Neuronal stem cell (in vitro differentiated cells): ENCODE results near the gene GASK1A.

Experiments used
- DNase-seq: peaks from one replicate; pipeline ENCODE4 v3.0.0-alpha.2; 2013; ENCODE audit warnings: low spot score
- H2AFZ ChIP-seq: one replicate; pipeline ENCODE4 v1.6.1; 2013; ENCODE audit warnings: mild to moderate bottlenecking, low read length, inconsistent platforms
- H2AK5ac ChIP-seq: 2 replicates; pipeline ENCODE4 v1.6.1; 2013; ENCODE audit warnings: low read depth, mild to moderate bottlenecking, inconsistent platforms, low read length, moderate library complexity, mixed read lengths
- H2BK120ac ChIP-seq: 2 replicates; pipeline ENCODE4 v1.6.1; 2013; ENCODE audit warnings: low read depth, mild to moderate bottlenecking, inconsistent platforms, low read length, moderate library complexity, mixed read lengths
- H2BK12ac ChIP-seq: one replicate; pipeline ENCODE4 v1.6.1; 2013; ENCODE audit warnings: low read length, inconsistent platforms
- H2BK15ac ChIP-seq: 2 replicates; pipeline ENCODE4 v1.6.1; 2013; ENCODE audit warnings: mild to moderate bottlenecking, low read length, inconsistent platforms, mixed read lengths
- H2BK5ac ChIP-seq: one replicate; pipeline ENCODE4 v1.6.1; 2013; ENCODE audit warnings: inconsistent platforms, mild to moderate bottlenecking, low read length, moderate library complexity
- H3K14ac ChIP-seq: one replicate; pipeline ENCODE4 v1.6.1; 2013; ENCODE audit warnings: low read length, inconsistent platforms
- H3K18ac ChIP-seq: 2 replicates; pipeline ENCODE4 v1.6.1; 2013; ENCODE audit warnings: low read length, inconsistent platforms
- H3K23ac ChIP-seq: 2 replicates; pipeline ENCODE4 v1.6.1; 2013; ENCODE audit warnings: low read depth, mild to moderate bottlenecking, mixed read lengths, low read length, inconsistent platforms; ENCODE audit not compliant: poor library complexity
- H3K27ac ChIP-seq: replicated peaks from 3 replicates; pipeline ENCODE4 v1.5.1; 2013; ENCODE audit warnings: low read length, inconsistent platforms
- H3K27me3 ChIP-seq, 3 experiments: 2 replicates each; pipeline ENCODE4 v1.6.1; 2013; ENCODE audit warnings: low read length in 3 of 3, mild to moderate bottlenecking in 2 of 3, inconsistent platforms in 1 of 3, low read depth in 1 of 3, mixed read lengths in 1 of 3, moderate library complexity in 1 of 3; ENCODE audit not compliant: control insufficient read depth in 3 of 3, insufficient read depth in 3 of 3
- H3K36me3 ChIP-seq, 2 donors: replicated peaks in 1 of 2; 2 replicates each; pipeline ENCODE4 v1.6.1; 2013; ENCODE audit warnings: low read length in 2 of 2; ENCODE audit not compliant: control insufficient read depth in 2 of 2, insufficient read depth in 2 of 2
- H3K4ac ChIP-seq: 2 replicates; pipeline ENCODE4 v1.6.1; 2013; ENCODE audit warnings: inconsistent platforms, mild to moderate bottlenecking, low read length, moderate library complexity
- H3K4me1 ChIP-seq, 2 donors: 1 replicate in 1 of 2; 2 replicates in 1 of 2; pipeline ENCODE4 v1.6.1; 2013; ENCODE audit warnings: low read length in 2 of 2, low read depth in 1 of 2; ENCODE audit not compliant: control insufficient read depth in 2 of 2, insufficient read depth in 1 of 2
- H3K4me2 ChIP-seq: one replicate; pipeline ENCODE4 v1.6.1; 2013; ENCODE audit warnings: mild to moderate bottlenecking, low read length, inconsistent platforms; ENCODE audit not compliant: insufficient read depth, poor library complexity, severe bottlenecking
- H3K4me3 ChIP-seq, 2 donors: 2 replicates each; pipeline ENCODE4 v1.5.1; 2013; ENCODE audit warnings: low read length in 2 of 2, mild to moderate bottlenecking in 2 of 2, inconsistent platforms in 1 of 2, moderate library complexity in 1 of 2
- H3K79me1 ChIP-seq: one replicate; pipeline ENCODE4 v1.6.1; 2013; ENCODE audit warnings: low read depth, mild to moderate bottlenecking, inconsistent platforms, low read length, moderate library complexity
- H3K9ac ChIP-seq: one replicate; pipeline ENCODE4 v1.6.1; 2013; ENCODE audit warnings: mild to moderate bottlenecking, low read depth, low read length, inconsistent platforms; ENCODE audit not compliant: poor library complexity
- H3K9me3 ChIP-seq, 2 donors: replicated peaks in 1 of 2; 2 replicates each; pipeline versions ENCODE3 to v1.6.1; 2013; ENCODE audit warnings: low read length in 2 of 2, mild to moderate bottlenecking in 2 of 2, inconsistent platforms in 1 of 2, low read depth in 1 of 2, mixed read lengths in 1 of 2, moderate library complexity in 1 of 2; ENCODE audit not compliant: control insufficient read depth in 2 of 2, insufficient read depth in 1 of 2
- H4K8ac ChIP-seq: one replicate; pipeline ENCODE4 v1.6.1; 2013; ENCODE audit warnings: low read depth, mild to moderate bottlenecking, inconsistent platforms, low read length, moderate library complexity
- H4K91ac ChIP-seq: one replicate; pipeline ENCODE4 v1.6.1; 2013; ENCODE audit warnings: low read length, low read depth, mild to moderate bottlenecking, inconsistent platforms; ENCODE audit not compliant: poor library complexity
- WGBS, 2 donors: extraction: QIAGEN DNeasy Blood & Tissue Kit; methylation state at CpG; one replicate each; pipeline ENCODE4 v1.1.7; 2013; ENCODE audit warnings: missing lambda C conversion rate in 2 of 2, mixed read lengths in 1 of 2; ENCODE audit not compliant: insufficient read length in 2 of 2, insufficient replicate concordance in 1 of 2; ENCODE audit errors: extremely low coverage in 2 of 2; 5-methylcytosine and 5-hydroxymethylcytosine counted together

Gene GASK1A

GRCh38 chr3:43094381-43094780, 115.3 kb downstream of the GASK1A start:
- Histone ChIP-seq H3K79me1 (no peaks in the 10 kb centered on the region), H3K18ac (peak overlapping the region; percentile 35), H3K9ac (no peak overlapping the region), H2BK120ac (no peak overlapping the region), H2AK5ac (no peak overlapping the region), H2BK5ac (no peak overlapping the region), H3K14ac (no peak overlapping the region), H4K91ac (no peak overlapping the region), H3K4me1 (peaks cover 0 to 16% of the 10 kb centered on the region in 2 donors), H3K36me3 (no peaks in the 10 kb centered on the region), H3K23ac (no peak overlapping the region), H3K27ac (no peak overlapping the region), H3K4ac (no peak overlapping the region), H2AFZ (no peak overlapping the region), H3K4me3 (no peak overlapping the region), H3K4me2 (no peak overlapping the region), H4K8ac (no peak overlapping the region), H2BK12ac (no peak overlapping the region), H3K27me3 (no peaks in the 10 kb centered on the region), H2BK15ac (no peak overlapping the region), H3K9me3 (no peaks in the 10 kb centered on the region)
- no peak for DNase-seq
- WGBS, 2 donors = no CpG with 5 or more reads among the region's 2 CpGs

GRCh38 chr3:43094851-43095250, 115.7 kb downstream of the GASK1A start:
- no CpG with 5 or more reads among the region's 4 CpGs for WGBS, 2 donors
- Histone ChIP-seq H3K4me3 (no peak overlapping the region), H4K8ac (no peak overlapping the region), H3K9me3 (no peaks in the 10 kb centered on the region), H3K4ac (no peak overlapping the region), H3K4me1 (peaks cover 0 to 16% of the 10 kb centered on the region in 2 donors), H3K9ac (no peak overlapping the region), H3K4me2 (no peak overlapping the region), H3K14ac (no peak overlapping the region), H2AK5ac (no peak overlapping the region), H3K23ac (no peak overlapping the region), H2BK15ac (no peak overlapping the region), H3K36me3 (no peaks in the 10 kb centered on the region), H2BK120ac (no peak overlapping the region), H3K79me1 (no peaks in the 10 kb centered on the region), H2BK12ac (no peak overlapping the region), H2BK5ac (no peak overlapping the region), H3K27ac (no peak overlapping the region), H3K27me3 (no peaks in the 10 kb centered on the region), H3K18ac (peak overlapping the region; percentile 8), H2AFZ (no peak overlapping the region), H4K91ac (no peak overlapping the region)
- DNase-seq = no peak

GRCh38 chr3:43095370-43095769, 116.3 kb downstream of the GASK1A start:
- Histone ChIP-seq H2BK15ac (no peak overlapping the region), H3K4me3 (no peak overlapping the region), H3K4me2 (no peak overlapping the region), H3K27ac (no peak overlapping the region), H2AFZ (no peak overlapping the region), H2BK5ac (no peak overlapping the region), H2BK120ac (no peak overlapping the region), H3K23ac (no peak overlapping the region), H3K4me1 (peaks cover 0 to 16% of the 10 kb centered on the region in 2 donors), H2AK5ac (no peak overlapping the region), H3K36me3 (no peaks in the 10 kb centered on the region), H3K14ac (no peak overlapping the region), H2BK12ac (no peak overlapping the region), H4K91ac (no peak overlapping the region), H3K27me3 (no peaks in the 10 kb centered on the region), H3K18ac (no peak overlapping the region), H4K8ac (no peak overlapping the region), H3K79me1 (no peaks in the 10 kb centered on the region), H3K9me3 (no peaks in the 10 kb centered on the region), H3K4ac (no peak overlapping the region), H3K9ac (no peak overlapping the region)
- no peak for DNase-seq
- no CpG with 5 or more reads among the region's 5 CpGs for WGBS, 2 donors

GRCh38 chr3:43096761-43097160, 117.7 kb downstream of the GASK1A start:
- Histone ChIP-seq H2BK15ac (no peak overlapping the region), H3K18ac (no peak overlapping the region), H2AFZ (no peak overlapping the region), H3K27ac (no peak overlapping the region), H3K27me3 (no peaks in the 10 kb centered on the region), H3K4ac (no peak overlapping the region), H3K4me3 (no peak overlapping the region), H2BK12ac (no peak overlapping the region), H3K9ac (no peak overlapping the region), H3K4me2 (no peak overlapping the region), H3K4me1 (peaks cover 0 to 16% of the 10 kb centered on the region in 2 donors), H4K91ac (no peak overlapping the region), H2BK120ac (no peak overlapping the region), H4K8ac (no peak overlapping the region), H2AK5ac (no peak overlapping the region), H2BK5ac (no peak overlapping the region), H3K14ac (no peak overlapping the region), H3K36me3 (no peaks in the 10 kb centered on the region), H3K9me3 (no peaks in the 10 kb centered on the region), H3K79me1 (no peaks in the 10 kb centered on the region), H3K23ac (peak overlapping the region; percentile 9)
- DNase-seq = no peak
- no CpG with 5 or more reads among the region's 3 CpGs for WGBS, 2 donors
